Measurements from ENCODE around the gene RCHY1.

DNA sequence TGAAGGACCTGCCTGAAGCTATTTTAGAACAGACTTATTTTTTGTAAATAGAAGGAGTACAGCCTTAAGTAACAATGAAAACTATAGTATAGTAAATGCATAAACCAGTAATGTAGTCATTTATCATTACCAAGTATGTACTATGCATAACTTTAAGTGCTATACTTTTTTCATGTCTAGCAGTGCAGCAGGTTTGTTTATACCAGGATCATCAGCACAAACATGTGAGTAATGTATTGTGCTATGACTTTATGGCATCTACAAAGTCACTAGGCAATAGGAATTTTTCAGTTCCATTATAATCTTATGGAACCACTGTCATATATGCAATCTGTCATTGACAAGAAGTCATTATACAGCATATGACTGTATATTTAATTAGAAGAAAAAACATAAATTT lies 38.2 kb upstream of the RCHY1 start:
- TF ChIP-seq POLR2A (IDR thresholded peaks at IDR 0.05; ENCODE audit: extremely low read depth, insufficient read length): no peak
- TF ChIP-seq, protein P1, sequence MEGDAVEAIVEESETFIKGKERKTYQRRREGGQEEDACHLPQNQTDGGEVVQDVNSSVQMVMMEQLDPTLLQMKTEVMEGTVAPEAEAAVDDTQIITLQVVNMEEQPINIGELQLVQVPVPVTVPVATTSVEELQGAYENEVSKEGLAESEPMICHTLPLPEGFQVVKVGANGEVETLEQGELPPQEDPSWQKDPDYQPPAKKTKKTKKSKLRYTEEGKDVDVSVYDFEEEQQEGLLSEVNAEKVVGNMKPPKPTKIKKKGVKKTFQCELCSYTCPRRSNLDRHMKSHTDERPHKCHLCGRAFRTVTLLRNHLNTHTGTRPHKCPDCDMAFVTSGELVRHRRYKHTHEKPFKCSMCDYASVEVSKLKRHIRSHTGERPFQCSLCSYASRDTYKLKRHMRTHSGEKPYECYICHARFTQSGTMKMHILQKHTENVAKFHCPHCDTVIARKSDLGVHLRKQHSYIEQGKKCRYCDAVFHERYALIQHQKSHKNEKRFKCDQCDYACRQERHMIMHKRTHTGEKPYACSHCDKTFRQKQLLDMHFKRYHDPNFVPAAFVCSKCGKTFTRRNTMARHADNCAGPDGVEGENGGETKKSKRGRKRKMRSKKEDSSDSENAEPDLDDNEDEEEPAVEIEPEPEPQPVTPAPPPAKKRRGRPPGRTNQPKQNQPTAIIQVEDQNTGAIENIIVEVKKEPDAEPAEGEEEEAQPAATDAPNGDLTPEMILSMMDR (IDR thresholded peaks at IDR 0.05; ENCODE audit: low read depth, low read length): no peak

Measured in NB4 (cell line).